Right atrium auricular region (tissue), 2 donors: ENCODE measurements around the gene IFRD2. TPM values are rescaled to one million over a fixed set of nuclear protein-coding genes. Genes with fewer than 3 reads are reported as not detected.
A peak's percentile ranks its signal among the peaks of the same experiment; 100 is the strongest.

Experiments used
- DNase-seq: peaks from one replicate; pipeline ENCODE4 v3.0.0-alpha.2; 2019; ENCODE audit warnings: low spot score
- H3K27ac ChIP-seq, 2 donors: fragments of 200-600 bp; sonication (generic); 1 replicate in 1 of 2; 2 replicates in 1 of 2; pipeline ENCODE4 v1.5.1; 2016 to 2019
- H3K27me3 ChIP-seq, 2 donors: fragments of 200-600 bp; sonication (generic); one replicate each; pipeline versions ENCODE4 v1.5.1 to v1.6.0; 2017 to 2019
- H3K36me3 ChIP-seq: fragments of 200-600 bp; sonication (generic); one replicate; pipeline ENCODE4 v1.5.1; 2016
- H3K4me1 ChIP-seq, 2 donors: fragments of 200-600 bp; sonication (generic); one replicate each; pipeline versions ENCODE4 v1.5.1 to v1.6.0; 2017 to 2019
- H3K4me3 ChIP-seq, 2 donors: fragments of 200-600 bp; sonication (generic); 1 replicate in 1 of 2; 2 replicates in 1 of 2; pipeline ENCODE4 v1.5.1; 2017 to 2019; ENCODE audit warnings: mild to moderate bottlenecking in 1 of 2, moderate library complexity in 1 of 2
- H3K9me3 ChIP-seq, 2 donors: fragments of 200-600 bp; sonication (generic); one replicate each; pipeline ENCODE4 v1.5.1; 2019
- total RNA-seq, 2 donors: library from RNA; depleted of rRNA; stranded (reverse); fragments of >200 nt; gene quantifications; one replicate each; pipeline ENCODE4 v1.1.0, GENCODE V29; 2016
- TF ChIP-seq, protein P1 (sequence below), 2 donors: fragments of 200-600 bp; sonication (generic); IDR thresholded peaks; one replicate each; pipeline ENCODE4 v1.5.1; 2019; ENCODE audit warnings: antibody characterized with exemption in 2 of 2

Gene IFRD2
- total RNA-seq, 2 donors from 2014 or later, result 51.0 to 58.5 TPM

DNA sequence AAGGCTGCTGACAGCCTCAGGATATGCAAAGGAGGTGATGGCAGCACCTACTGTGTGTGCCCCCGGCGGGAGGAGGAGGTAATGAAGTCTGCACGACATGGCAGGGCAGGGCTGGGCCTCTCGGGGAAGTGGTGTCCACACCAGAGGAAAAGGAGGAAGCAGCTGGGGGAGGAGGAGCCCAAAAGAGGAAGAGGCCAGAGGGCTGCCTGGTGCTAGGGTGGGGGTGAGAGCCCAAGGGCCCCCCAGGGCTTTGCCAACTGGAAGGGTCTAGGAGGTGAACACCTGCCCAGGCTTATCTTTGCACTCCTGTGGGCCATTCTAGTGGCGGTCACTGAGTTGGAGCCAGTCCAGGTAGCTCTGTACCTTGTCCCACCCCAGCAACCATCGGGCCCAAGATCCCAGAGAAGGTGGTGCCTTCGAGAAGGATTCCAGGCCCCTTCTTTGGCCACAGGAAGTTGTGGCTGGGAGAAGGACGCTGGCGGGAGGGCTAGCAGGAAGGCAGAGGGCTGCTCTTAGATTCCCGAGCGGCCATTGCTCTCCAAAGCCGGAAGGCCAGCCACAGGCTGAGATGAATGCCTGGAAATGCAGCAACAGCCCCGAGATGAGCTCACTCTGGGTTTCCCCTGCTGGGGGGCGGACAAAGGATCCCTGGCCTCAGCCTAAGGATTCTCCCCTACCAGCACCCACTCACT, 49.2 kb downstream of the IFRD2 start:
- peak overlapping the region; percentile 94 to 95 for H3K27ac ChIP-seq
- peaks cover 20% of the 10 kb centered on the region for H3K36me3 ChIP-seq

DNA sequence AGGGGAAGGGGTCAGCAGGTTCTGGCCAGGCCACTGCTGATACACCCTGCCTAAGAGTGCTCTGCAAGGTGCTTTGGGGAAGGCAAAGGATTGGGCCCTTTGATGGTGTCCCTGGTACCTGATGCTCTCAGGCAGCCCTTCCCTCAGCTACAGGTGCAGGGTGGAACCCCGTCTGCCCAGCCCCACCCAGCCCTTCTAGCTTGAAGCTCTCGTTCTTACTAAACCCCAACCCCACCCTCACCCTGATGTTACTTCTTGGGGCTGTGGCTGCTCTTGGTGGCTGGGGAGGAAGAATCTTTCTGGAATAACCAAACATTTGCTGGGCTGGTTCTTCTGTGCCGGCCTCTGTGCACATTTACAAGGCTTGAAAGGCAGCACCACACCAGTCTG, 49.9 kb downstream of the IFRD2 start:
- TF ChIP-seq, protein P1, sequence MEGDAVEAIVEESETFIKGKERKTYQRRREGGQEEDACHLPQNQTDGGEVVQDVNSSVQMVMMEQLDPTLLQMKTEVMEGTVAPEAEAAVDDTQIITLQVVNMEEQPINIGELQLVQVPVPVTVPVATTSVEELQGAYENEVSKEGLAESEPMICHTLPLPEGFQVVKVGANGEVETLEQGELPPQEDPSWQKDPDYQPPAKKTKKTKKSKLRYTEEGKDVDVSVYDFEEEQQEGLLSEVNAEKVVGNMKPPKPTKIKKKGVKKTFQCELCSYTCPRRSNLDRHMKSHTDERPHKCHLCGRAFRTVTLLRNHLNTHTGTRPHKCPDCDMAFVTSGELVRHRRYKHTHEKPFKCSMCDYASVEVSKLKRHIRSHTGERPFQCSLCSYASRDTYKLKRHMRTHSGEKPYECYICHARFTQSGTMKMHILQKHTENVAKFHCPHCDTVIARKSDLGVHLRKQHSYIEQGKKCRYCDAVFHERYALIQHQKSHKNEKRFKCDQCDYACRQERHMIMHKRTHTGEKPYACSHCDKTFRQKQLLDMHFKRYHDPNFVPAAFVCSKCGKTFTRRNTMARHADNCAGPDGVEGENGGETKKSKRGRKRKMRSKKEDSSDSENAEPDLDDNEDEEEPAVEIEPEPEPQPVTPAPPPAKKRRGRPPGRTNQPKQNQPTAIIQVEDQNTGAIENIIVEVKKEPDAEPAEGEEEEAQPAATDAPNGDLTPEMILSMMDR (IDR thresholded peaks at IDR 0.05), result no peak
- Histone ChIP-seq H3K9me3 (no peaks in the 10 kb centered on the region), H3K36me3 (peaks cover 18% of the 10 kb centered on the region), H3K27ac (peak overlapping the region; percentile 94 to 95), H3K27me3 (no peaks in the 10 kb centered on the region), H3K4me1 (peaks cover 0 to 95% of the 10 kb centered on the region in 2 donors), H3K4me3 (peak overlapping the region in 1 of 2 donors; percentile 1)
- no peak for DNase-seq

More for the DNA sequence above, 49.2 kb downstream of the IFRD2 start:
- H3K27me3 ChIP-seq, result no peaks in the 10 kb centered on the region
- peak; percentile 80 for DNase-seq
- TF ChIP-seq, protein P1 (IDR thresholded peaks at IDR 0.05), result no peak
- H3K4me3 ChIP-seq, result peak overlapping the region in 1 of 2 donors; percentile 4
- no peaks in the 10 kb centered on the region for H3K9me3 ChIP-seq
- H3K4me1 ChIP-seq, result peaks cover 0 to 98% of the 10 kb centered on the region in 2 donors

DNA sequence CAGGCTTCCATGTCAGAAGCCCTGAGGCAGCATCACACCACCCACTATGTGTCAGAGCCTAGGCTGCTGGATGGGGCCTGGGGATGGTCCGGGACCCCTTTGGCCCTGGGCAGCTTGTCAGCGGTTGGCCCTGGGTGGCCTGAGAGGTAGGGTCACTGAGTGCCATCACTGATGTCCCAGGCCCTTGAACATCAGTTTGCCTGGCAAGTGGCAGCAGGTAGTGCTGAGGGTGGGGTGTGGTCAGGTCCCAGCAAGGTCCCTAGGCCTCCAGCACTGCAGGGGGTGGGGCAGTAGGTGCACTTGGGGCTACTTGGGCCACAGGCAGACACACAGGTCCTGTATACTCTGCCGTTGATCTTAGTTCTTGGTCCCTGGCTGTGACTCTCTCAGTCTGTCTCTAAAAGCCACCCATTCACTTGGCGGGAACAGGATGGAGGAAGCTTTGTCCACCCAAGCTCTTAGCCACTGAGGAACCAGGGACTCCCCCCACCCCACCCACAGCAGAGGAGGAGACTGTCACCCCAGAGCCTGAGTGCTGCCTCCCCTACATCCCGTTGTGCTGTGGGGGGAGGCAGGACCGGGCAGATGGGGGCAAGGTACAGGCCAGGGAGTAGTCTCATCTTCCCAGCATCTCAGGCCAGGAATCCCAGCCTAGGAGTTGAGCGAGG, 50.4 kb downstream of the IFRD2 start:
- no peak for DNase-seq
- H3K36me3 ChIP-seq, result peaks cover 13% of the 10 kb centered on the region
- peak overlapping the region in 1 of 2 donors; percentile 1 for H3K4me3 ChIP-seq
- peak overlapping the region; percentile 94 to 95 for H3K27ac ChIP-seq
- H3K4me1 ChIP-seq, result peaks cover 0 to 95% of the 10 kb centered on the region in 2 donors
- TF ChIP-seq, protein P1 (IDR thresholded peaks at IDR 0.05), result no peak
- no peaks in the 10 kb centered on the region for H3K27me3 ChIP-seq
- H3K9me3 ChIP-seq, result no peaks in the 10 kb centered on the region

- Histone ChIP-seq H3K9me3 (no peaks in the 10 kb centered on the region), H3K4me1 (peaks cover 0 to 91% of the 10 kb centered on the region in 2 donors), H3K27me3 (no peaks in the 10 kb centered on the region), H3K36me3 (peaks cover 13% of the 10 kb centered on the region), H3K27ac (peak overlapping the region; percentile 94 to 95), H3K4me3 (no peak overlapping the region)
- TF ChIP-seq, protein P1 (IDR thresholded peaks at IDR 0.05), result no peak
- DNase-seq, result no peak
These were observed 51.1 kb downstream of the IFRD2 start for GRCh38 chr3:50241163-50241562.

DNA sequence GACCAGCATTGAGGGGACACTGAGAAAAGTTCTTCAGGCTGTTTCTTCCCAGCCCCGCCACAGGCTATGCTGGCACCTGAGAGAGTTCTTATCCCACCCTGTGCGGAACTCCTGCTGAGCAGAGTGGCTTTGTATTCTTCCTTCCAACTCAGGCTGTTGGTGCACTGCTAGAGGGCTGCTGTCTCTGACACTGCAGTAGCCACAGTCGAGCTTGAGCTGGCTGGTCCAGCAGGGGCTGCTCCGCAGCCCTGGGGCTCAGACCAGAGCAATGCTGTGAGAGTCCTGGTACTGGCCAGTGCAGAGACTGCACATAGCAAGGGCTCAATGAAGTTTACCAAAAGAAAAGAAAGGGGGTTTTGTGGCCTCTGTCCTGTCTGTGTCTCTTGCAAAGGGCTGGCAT, 52.6 kb downstream of the IFRD2 start:
- Histone ChIP-seq H3K4me3 (no peak overlapping the region), H3K4me1 (peaks cover 0 to 85% of the 10 kb centered on the region in 2 donors)

More for the DNA sequence above, 52.6 kb downstream of the IFRD2 start:
- TF ChIP-seq, protein P1 (IDR thresholded peaks at IDR 0.05), result no peak
- H3K36me3 ChIP-seq, result peaks cover 13% of the 10 kb centered on the region
- H3K27ac ChIP-seq, result peak overlapping the region; percentile 94 to 95
- no peak for DNase-seq
- no peaks in the 10 kb centered on the region for H3K27me3 ChIP-seq
- H3K9me3 ChIP-seq, result no peaks in the 10 kb centered on the region
